Left lung (tissue), 14 donors: Measurements from ENCODE around the gene OLAH. TPM values are rescaled to one million over a fixed set of nuclear protein-coding genes. Genes with fewer than 3 reads are reported as not detected.
A peak's percentile ranks its signal among the peaks of the same experiment; 100 is the strongest.
"Not testable (repeated sequence)": the region's sequence is repeated elsewhere in the genome, so short reads cannot be mapped to it uniquely, and the experiment has no call there.

Experiments used
- ATAC-seq: fragments of 200-7000 bp; cut with Tn5 transposase; one replicate; pipeline ENCODE4 v1.9.1; 2020; ENCODE audit warnings: moderate library complexity
- DNase-seq, 4 donors: peaks; one replicate each; pipeline ENCODE4 v3.0.0-alpha.2; 2013 to 2020
- H3K27ac ChIP-seq, 2 donors: fragments of 200-600 bp; sonication (generic) in 1 of 2; one replicate each; pipeline versions ENCODE4 v1.5.0 to v1.8.0; 2020 to 2021
- H3K27me3 ChIP-seq, 2 donors: fragments of 200-600 bp; sonication (generic) in 1 of 2; one replicate each; pipeline versions ENCODE4 v1.5.0 to v1.8.0; 2020 to 2021
- H3K36me3 ChIP-seq, 2 donors: fragments of 200-600 bp; sonication (generic) in 1 of 2; one replicate each; pipeline versions ENCODE4 v1.5.0 to v1.8.0; 2020 to 2021
- H3K4me1 ChIP-seq, 2 donors: fragments of 200-600 bp; one replicate each; pipeline ENCODE4 v1.8.0; 2021
- H3K4me3 ChIP-seq, 2 donors: fragments of 200-600 bp; sonication (generic) in 1 of 2; one replicate each; pipeline versions ENCODE4 v1.5.0 to v1.8.0; 2020 to 2021; ENCODE audit warnings: mild to moderate bottlenecking in 1 of 2
- H3K9me3 ChIP-seq, 2 donors: fragments of 200-600 bp; sonication (generic) in 1 of 2; one replicate each; pipeline versions ENCODE4 v1.5.0 to v1.8.0; 2020 to 2021
- intact Hi-C, 2 donors: fragments of 100-400 bp; cut with DNase I; formaldehyde crosslinking; loops; one replicate each; pipeline versions ENCODE4 v1.11.2 to v1.14.2; 2022
- long read RNA-seq, 12 donors: library from polyadenylated mRNA in 2 of 12; unstranded in 2 of 12; transcript quantifications; one replicate each; pipeline ENCODE4 v2.0.0 and lab custom pipeline, GENCODE V29; 2019 to 2026
- polyA plus RNA-seq, 6 donors: library from polyadenylated mRNA; unstranded; fragments of 120-200 nt; gene quantifications; one replicate each; pipeline ENCODE4 v1.2.1, GENCODE V29; 2013; ENCODE audit not compliant: insufficient read length in 6 of 6
- total RNA-seq, 2 donors: library from RNA; stranded (reverse); fragmentation: NEBNext Ultra II Directional; extraction: Animal tissue kit (Norgen Biotek cat#: 25700); gene quantifications; one replicate each; pipeline ENCODE4 v1.2.1, GENCODE V29; 2021
- TF ChIP-seq, protein P1 (sequence below), 2 donors: fragments of 200-600 bp; sonication (generic) in 1 of 2; IDR thresholded peaks; one replicate each; pipeline versions ENCODE4 v1.5.0 to v1.8.0; 2021; ENCODE audit warnings: antibody characterized with exemption in 2 of 2
- donor health status: DM: no; HTN: yes; CAD: no.
- donor health status: DM: no; HTN: no; CAD: no.

Gene OLAH
- 10 to 100 TPM in 1 of 2 donors, under 1 TPM in 1; 0.55 to 19.0 TPM for total RNA-seq
- polyA plus RNA-seq: under 1 TPM in 3 of 6 donors, not detected in 3; 0.08 to 0.34 (median 0.24) TPM
- long read RNA-seq, donor 1: 0 reads
- long read RNA-seq, donor 2: 0 reads
- long read RNA-seq, donor 3: 0 reads
- long read RNA-seq, donor 4: 0 reads
- long read RNA-seq, donor 5: 0 reads
- long read RNA-seq, donor 6: 0 reads
- long read RNA-seq, donor 7: 0 reads
- long read RNA-seq, donor 8: 0 reads
- long read RNA-seq, donor 9: 0 reads
- long read RNA-seq, donor 10, partial matches to known transcripts: 1 of 7 reads
- long read RNA-seq, donor 10, other reads (novel, unspliced or antisense): 2 of 7 reads
- long read RNA-seq, donor 11, partial matches to known transcripts: 20 of 28 reads
- long read RNA-seq, donor 11, other reads (novel, unspliced or antisense): 8 of 28 reads
- long read RNA-seq, donor 12: 0 reads

DNA sequence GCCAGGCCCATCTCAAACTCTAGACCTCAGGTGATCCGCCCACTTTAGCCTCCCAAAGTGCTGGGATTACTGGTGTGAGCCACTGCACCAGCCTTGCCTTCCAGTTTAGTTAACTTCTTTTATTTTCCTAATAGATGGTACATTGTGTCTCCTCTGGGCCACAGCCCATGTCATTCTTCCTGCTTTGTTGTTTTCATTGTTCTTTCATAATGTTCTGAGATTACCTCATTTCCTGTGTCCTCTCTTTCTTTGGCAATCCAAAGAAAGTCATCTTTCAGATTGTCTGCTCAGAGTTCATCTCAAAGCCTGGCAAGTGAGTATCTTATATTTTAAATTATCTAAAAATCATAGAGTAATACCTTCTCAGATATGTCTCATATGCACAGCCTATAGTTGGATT is at the start of gene OLAH:
OLAH (plus strand) TSS at position 270 of the 400 bp plus-strand sequence. CDS start 3,346 bp downstream, outside the sequence.
- no peaks in the 10 kb centered on the region for H3K9me3 ChIP-seq
- no peaks in the 10 kb centered on the region for H3K36me3 ChIP-seq
- peak within 1 kb of the TSS in 1 of 2 donors; percentile 35 for H3K27ac ChIP-seq
- intact Hi-C loops: no loop called here
- peaks cover 0 to 10% of the 10 kb centered on the region in 2 donors for H3K4me1 ChIP-seq
- TF ChIP-seq, protein P1, sequence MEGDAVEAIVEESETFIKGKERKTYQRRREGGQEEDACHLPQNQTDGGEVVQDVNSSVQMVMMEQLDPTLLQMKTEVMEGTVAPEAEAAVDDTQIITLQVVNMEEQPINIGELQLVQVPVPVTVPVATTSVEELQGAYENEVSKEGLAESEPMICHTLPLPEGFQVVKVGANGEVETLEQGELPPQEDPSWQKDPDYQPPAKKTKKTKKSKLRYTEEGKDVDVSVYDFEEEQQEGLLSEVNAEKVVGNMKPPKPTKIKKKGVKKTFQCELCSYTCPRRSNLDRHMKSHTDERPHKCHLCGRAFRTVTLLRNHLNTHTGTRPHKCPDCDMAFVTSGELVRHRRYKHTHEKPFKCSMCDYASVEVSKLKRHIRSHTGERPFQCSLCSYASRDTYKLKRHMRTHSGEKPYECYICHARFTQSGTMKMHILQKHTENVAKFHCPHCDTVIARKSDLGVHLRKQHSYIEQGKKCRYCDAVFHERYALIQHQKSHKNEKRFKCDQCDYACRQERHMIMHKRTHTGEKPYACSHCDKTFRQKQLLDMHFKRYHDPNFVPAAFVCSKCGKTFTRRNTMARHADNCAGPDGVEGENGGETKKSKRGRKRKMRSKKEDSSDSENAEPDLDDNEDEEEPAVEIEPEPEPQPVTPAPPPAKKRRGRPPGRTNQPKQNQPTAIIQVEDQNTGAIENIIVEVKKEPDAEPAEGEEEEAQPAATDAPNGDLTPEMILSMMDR (IDR thresholded peaks at IDR 0.05): no peak
- no peaks in the 10 kb centered on the region for H3K27me3 ChIP-seq
- ATAC-seq (no peak), DNase-seq (no peak)
- H3K4me3 ChIP-seq: peak within 1 kb of the TSS in 1 of 2 donors; percentile 0

DNA sequence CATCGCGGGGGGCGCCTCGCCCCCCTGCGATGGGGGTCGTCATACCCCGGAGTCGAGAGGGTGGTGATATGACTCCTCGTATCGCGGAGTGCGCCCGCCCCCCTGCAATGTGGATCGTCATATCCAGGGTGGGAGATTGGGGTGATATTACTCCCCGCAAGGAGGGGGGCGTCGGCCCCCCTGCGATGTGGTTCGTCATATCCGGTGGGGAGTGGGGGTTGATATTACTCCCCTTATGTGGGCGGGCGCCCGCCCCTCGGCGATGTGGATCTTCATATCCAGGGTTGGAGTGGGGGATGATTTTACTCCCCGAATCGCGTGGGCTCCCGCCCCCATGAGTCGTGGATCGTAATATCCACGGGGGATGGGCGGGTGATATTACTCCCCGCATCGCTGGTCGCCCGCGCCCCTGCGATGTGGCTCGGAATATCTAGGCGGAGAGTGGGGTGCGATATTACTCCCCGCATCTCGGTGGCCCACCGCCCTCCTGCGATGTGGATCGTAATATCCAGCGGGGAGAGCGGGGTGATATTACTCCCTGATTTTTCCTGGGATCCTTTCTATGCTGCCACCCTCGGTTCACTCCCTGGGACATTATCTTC is 47.7 kb upstream of the OLAH start:
- intact Hi-C loops: no loop called here
- Histone ChIP-seq H3K4me3 (no peak overlapping the region), H3K9me3 (no peaks in the 10 kb centered on the region), H3K27me3 (peaks cover 0 to 11% of the 10 kb centered on the region in 2 donors), H3K4me1 (no peaks in the 10 kb centered on the region), H3K36me3 (no peaks in the 10 kb centered on the region), H3K27ac (no peak overlapping the region)
- ATAC-seq (no peak), DNase-seq (peak in 1 of 4 donors; percentile 67)
- TF ChIP-seq, protein P1 (IDR thresholded peaks at IDR 0.05): no peak

DNA sequence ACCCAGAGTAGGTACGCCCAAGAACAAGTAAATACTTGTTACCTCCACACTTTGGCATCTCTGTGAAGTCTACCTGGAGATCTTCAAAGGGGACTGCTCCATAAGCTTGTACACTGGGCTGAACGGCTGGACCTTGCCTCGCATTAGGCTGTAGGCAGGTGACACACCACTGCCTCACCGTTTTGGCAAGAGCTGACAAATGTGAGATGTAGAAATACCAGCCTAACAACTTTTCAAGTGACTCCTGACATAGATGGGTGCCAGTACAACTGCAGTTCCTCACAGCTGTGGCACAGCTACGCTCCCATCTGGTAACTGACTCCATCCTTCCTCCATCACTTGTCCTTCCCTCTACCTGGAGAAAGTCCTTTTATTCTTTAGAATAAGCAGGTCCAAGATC is 30.2 kb upstream of the OLAH start:
- intact Hi-C loops, H3K27me3 ChIP-seq, H3K4me3 ChIP-seq, H3K36me3 ChIP-seq, H3K9me3 ChIP-seq, H3K27ac ChIP-seq, H3K4me1 ChIP-seq: not testable (repeated sequence)
- DNase-seq (peak in 2 of 4 donors; percentile 28 to 46), ATAC-seq (peak; percentile 89)

DNA sequence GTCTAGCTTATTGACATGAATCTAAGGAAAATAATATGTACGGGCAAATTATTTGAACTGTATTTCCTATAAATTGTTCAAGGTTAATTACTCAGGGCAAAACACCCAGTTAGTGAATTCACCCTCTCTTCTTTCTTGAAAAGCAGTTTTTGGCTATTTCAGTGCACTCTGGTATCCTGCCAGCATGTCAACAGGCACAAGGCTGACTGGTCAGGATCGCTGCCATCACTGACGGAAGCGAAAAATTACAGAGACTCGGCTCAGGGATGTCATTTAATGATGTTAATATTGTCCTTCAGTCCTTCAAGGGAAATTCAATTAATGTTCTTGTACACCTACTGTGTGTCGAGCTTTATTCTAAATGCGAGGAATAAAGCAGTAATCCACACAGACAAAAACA is 28.3 kb upstream of the OLAH start:
- TF ChIP-seq, protein P1 (IDR thresholded peaks at IDR 0.05): no peak
- Histone ChIP-seq H3K4me3 (no peak overlapping the region), H3K9me3 (no peaks in the 10 kb centered on the region), H3K27me3 (no peaks in the 10 kb centered on the region), H3K27ac (no peak overlapping the region), H3K36me3 (no peaks in the 10 kb centered on the region), H3K4me1 (no peaks in the 10 kb centered on the region)
- intact Hi-C loops: no loop called here
- DNase-seq (peak in 1 of 4 donors; percentile 13), ATAC-seq (no peak)

DNA sequence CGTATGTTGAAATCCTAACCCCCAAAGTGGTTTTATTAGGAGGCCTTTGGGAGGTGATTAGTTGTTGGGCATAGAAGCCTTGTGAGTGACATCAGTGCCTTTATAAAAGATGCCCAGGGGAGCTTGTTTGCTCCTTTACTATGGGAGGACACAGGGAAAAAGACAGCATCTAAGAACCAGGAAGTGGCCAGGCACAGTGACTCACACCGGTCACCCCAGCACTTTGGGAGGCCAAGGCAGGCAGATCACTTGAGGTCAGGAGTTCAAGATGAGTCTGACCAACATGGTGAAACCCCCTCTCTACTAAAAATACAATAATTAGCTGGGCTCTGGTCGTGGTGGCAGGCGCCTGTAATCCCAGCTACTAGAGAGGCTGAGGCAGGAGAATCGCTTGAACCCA is 22.8 kb upstream of the OLAH start:
- H3K27ac ChIP-seq, DNase-seq, ATAC-seq, H3K9me3 ChIP-seq, intact Hi-C loops, H3K27me3 ChIP-seq, H3K4me3 ChIP-seq, H3K36me3 ChIP-seq, H3K4me1 ChIP-seq: not testable (repeated sequence)

DNA sequence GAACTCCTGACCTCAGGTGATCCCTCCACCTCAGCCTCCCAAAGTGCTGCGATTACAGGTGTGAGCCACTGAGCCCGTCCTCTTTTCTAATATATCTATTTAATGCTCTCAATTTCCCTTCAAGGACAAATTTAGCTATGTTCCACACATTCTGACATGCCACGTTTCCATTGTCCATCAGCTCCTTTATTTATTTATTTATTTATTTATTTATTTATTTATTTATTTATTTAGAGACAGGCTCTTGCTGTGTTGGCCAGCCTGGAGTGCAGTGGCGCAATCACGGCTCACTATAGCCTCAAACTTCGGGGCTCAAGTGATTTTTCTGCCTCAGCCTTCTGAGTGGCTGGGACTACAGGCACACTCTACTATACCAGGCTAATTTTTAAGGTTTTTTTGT is 20.7 kb upstream of the OLAH start:
- H3K27me3 ChIP-seq, H3K4me3 ChIP-seq, intact Hi-C loops, H3K4me1 ChIP-seq, ATAC-seq, H3K9me3 ChIP-seq, H3K36me3 ChIP-seq, DNase-seq, H3K27ac ChIP-seq: not testable (repeated sequence)

DNA sequence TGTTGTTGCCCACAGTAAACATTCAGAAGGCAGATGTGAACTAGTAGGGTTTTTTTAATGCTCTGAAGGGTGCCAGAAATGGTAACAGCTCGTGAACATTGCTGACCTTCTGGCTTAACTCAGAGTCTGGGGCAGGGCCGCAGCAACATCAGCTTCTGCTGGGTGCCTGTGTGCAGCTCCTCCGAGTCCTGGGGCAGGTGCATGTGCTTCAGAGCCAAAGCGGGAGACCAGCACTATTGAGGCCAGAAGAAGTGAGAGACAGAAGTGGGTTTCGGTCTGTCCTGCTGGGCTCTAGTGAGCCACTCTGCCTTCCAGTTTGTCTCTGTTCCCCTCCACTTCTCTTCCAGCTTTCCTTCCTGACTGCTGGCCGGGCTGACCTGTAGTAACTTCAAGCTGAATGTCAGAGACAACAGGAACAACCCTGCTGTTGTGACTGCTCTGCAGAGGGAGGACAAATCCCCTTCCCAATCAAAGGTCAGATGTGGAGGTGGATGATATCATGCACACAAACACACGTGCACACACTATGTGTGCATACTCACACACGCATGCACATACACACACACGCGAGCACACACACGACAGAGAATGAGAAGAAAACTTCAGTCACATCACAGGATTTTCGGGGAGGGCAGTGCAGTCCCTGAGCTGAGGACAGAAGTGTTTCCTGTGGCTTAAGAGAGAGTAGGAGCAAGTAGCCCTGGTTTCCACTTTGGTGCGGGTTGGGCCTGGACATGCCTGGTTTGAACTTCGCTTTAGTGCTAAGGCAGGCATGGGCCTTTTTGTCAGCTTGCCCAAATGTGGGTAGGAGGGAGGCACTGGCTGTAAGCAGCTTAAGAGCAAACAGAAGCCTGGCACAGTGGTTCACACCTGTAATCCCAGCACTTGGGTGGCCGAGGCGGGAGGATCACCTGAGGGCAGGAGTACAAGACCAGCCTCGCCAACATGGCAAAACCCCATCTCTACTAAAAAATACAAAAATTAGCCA is 19.4 kb upstream of the OLAH start:
- H3K36me3 ChIP-seq, DNase-seq, intact Hi-C loops, H3K4me1 ChIP-seq, ATAC-seq, H3K27me3 ChIP-seq, H3K4me3 ChIP-seq, H3K9me3 ChIP-seq, H3K27ac ChIP-seq: not testable (repeated sequence)

DNA sequence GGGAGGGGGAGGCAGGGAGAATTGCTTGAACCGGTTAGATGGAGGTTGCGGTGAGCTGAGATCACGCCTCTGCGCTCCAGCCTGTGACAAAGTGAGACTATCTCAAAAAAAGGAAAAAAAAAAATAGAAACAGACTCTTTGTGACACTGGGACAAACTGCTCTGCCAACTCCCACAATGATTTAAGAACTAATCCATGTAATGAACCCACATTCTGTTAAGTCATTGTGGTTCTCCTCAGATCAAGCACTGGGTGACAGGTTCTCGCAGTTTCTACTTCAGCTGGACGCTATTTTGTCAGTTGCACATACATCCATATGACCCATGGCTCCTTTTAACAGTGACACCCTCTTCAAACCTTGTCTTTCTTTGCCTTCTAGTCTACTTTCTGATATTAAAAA is 18.7 kb upstream of the OLAH start:
- H3K4me1 ChIP-seq, H3K9me3 ChIP-seq, H3K27me3 ChIP-seq, H3K27ac ChIP-seq, H3K36me3 ChIP-seq, intact Hi-C loops, DNase-seq, H3K4me3 ChIP-seq, ATAC-seq: not testable (repeated sequence)
